Hepatocyte (in vitro differentiated cells): ENCODE results near the gene TP53I13. TPM values are rescaled to one million over a fixed set of nuclear protein-coding genes. Genes with fewer than 3 reads are reported as not detected.
A peak's percentile ranks its signal among the peaks of the same experiment; 100 is the strongest.

Experiments
- DNase-seq: peaks from one replicate; pipeline ENCODE4 v3.0.0-alpha.2; 2016; ENCODE audit warnings: low spot score
- H2AFZ ChIP-seq: fragments of 200-600 bp; sonication (generic); 2 replicates; pipeline ENCODE4 v1.6.0; 2016; ENCODE audit warnings: antibody characterized with exemption, mild to moderate bottlenecking
- H3K27ac ChIP-seq: fragments of 200-600 bp; sonication (generic); 2 replicates; pipeline ENCODE4 v1.5.1; 2016; ENCODE audit warnings: mild to moderate bottlenecking
- H3K27me3 ChIP-seq: fragments of 200-600 bp; sonication (generic); 2 replicates; pipeline ENCODE4 v1.6.1; 2016
- H3K36me3 ChIP-seq: fragments of 200-600 bp; sonication (generic); replicated peaks from 2 replicates; pipeline ENCODE4 v1.5.1; 2016; ENCODE audit warnings: low read depth; ENCODE audit not compliant: insufficient read depth
- H3K4me1 ChIP-seq: fragments of 200-600 bp; sonication (generic); 2 replicates; pipeline ENCODE4 v1.5.1; 2016; ENCODE audit warnings: mild to moderate bottlenecking, moderate library complexity; ENCODE audit not compliant: insufficient read depth
- H3K4me2 ChIP-seq: fragments of 200-600 bp; sonication (generic); 2 replicates; pipeline ENCODE4 v1.6.0; 2016
- H3K4me3 ChIP-seq: fragments of 200-600 bp; sonication (generic); 2 replicates; pipeline ENCODE4 v1.5.1; 2016; ENCODE audit warnings: mild to moderate bottlenecking
- H3K79me2 ChIP-seq: fragments of 200-600 bp; sonication (generic); 2 replicates; pipeline ENCODE4 v1.6.0; 2017; ENCODE audit warnings: mild to moderate bottlenecking
- H3K9me2 ChIP-seq: fragments of 200-600 bp; sonication (generic); replicated peaks from 2 replicates; pipeline ENCODE4 v1.6.0; 2017; ENCODE audit warnings: mild to moderate bottlenecking; ENCODE audit not compliant: insufficient read depth
- H3K9me3 ChIP-seq: fragments of 200-600 bp; sonication (generic); 2 replicates; pipeline ENCODE4 v1.5.1; 2016; ENCODE audit warnings: low read depth, mild to moderate bottlenecking
- H4K20me1 ChIP-seq: fragments of 200-600 bp; sonication (generic); 2 replicates; pipeline ENCODE4 v1.6.0; 2016; ENCODE audit warnings: mild to moderate bottlenecking; ENCODE audit not compliant: insufficient read depth, poor library complexity, severe bottlenecking
- CTCF ChIP-seq: fragments of 200-600 bp; sonication (generic); IDR thresholded peaks from 2 replicates; pipeline ENCODE4 v1.5.1; 2016; ENCODE audit warnings: antibody characterized with exemption, mild to moderate bottlenecking; ENCODE audit not compliant: poor library complexity
- EZH2 ChIP-seq: fragments of 200-600 bp; sonication (generic); IDR thresholded peaks from 2 replicates; pipeline ENCODE4 v1.6.1; 2016; ENCODE audit warnings: antibody characterized with exemption, mild to moderate bottlenecking, borderline replicate concordance
- EZH2phosphoT487 ChIP-seq: fragments of 200-600 bp; sonication (generic); IDR thresholded peaks from one replicate; pipeline ENCODE4 v1.6.1; 2018; ENCODE audit warnings: antibody characterized with exemption, mild to moderate bottlenecking, low read depth, moderate library complexity; ENCODE audit not compliant: unreplicated experiment, severe bottlenecking
- WGBS: methylation state at CpG from one replicate; pipeline ENCODE4 v1.1.6; 2016; ENCODE audit warnings: low lambda C conversion rate; ENCODE audit errors: missing lambda C conversion rate; 5-methylcytosine and 5-hydroxymethylcytosine counted together
- polyA plus RNA-seq: library from polyadenylated mRNA; unstranded; fragments of >200 nt; fragmentation: Nextera tagmentation; extraction: Ambion mirVana; gene quantifications from 2 replicates; pipeline ENCODE4 v1.2.1, GENCODE V29; 2016
- total RNA-seq: library from RNA; depleted of rRNA; stranded (reverse); fragments of >200 nt; gene quantifications from 2 replicates; pipeline ENCODE4 v1.2.3, GENCODE V29; 2014

Gene TP53I13
- total and polyA plus RNA-seq, 2 experiments from 2014 or later: 43.4 to 92.9 TPM

GRCh38 chr17:29578626-29579485 is 10.4 kb downstream of the TP53I13 start:
- H3K4me1 ChIP-seq: peaks cover 11% of the 10 kb centered on the region
- peaks cover 4% of the 10 kb centered on the region for H4K20me1 ChIP-seq

GRCh38 chr17:29579866-29580771 is 11.6 kb downstream of the TP53I13 start:
- Histone ChIP-seq H2AFZ (no peak overlapping the region), H3K79me2 (peaks cover 17% of the 10 kb centered on the region), H3K9me2 (no peaks in the 10 kb centered on the region), H3K27me3 (no peaks in the 10 kb centered on the region), H3K36me3 (no peaks in the 10 kb centered on the region), H4K20me1 (peaks cover 12% of the 10 kb centered on the region), H3K4me2 (no peak overlapping the region), H3K4me3 (no peak overlapping the region), H3K27ac (no peak overlapping the region), H3K4me1 (peaks cover 4% of the 10 kb centered on the region), H3K9me3 (no peaks in the 10 kb centered on the region)
- WGBS: 74% methylated on average over 15 of the region's 15 CpGs
- DNase-seq: peak; percentile 88
- TF ChIP-seq EZH2phosphoT487 (no peak), CTCF (peak; percentile 82)

More at GRCh38 chr17:29578626-29579485, 10.4 kb downstream of the TP53I13 start:
- no peak for DNase-seq
- no peak overlapping the region for H3K27ac ChIP-seq
- no peak overlapping the region for H2AFZ ChIP-seq
- H3K4me3 ChIP-seq: no peak overlapping the region
- H3K9me2 ChIP-seq: no peaks in the 10 kb centered on the region
- TF ChIP-seq CTCF: no peak
- no peak for TF ChIP-seq EZH2phosphoT487
- no peak for TF ChIP-seq EZH2
- no peaks in the 10 kb centered on the region for H3K36me3 ChIP-seq
- H3K4me2 ChIP-seq: no peak overlapping the region
- 99% methylated on average over 14 of the region's 14 CpGs for WGBS
- H3K9me3 ChIP-seq: no peaks in the 10 kb centered on the region
- no peaks in the 10 kb centered on the region for H3K27me3 ChIP-seq
- peaks cover 6% of the 10 kb centered on the region for H3K79me2 ChIP-seq

DNA sequence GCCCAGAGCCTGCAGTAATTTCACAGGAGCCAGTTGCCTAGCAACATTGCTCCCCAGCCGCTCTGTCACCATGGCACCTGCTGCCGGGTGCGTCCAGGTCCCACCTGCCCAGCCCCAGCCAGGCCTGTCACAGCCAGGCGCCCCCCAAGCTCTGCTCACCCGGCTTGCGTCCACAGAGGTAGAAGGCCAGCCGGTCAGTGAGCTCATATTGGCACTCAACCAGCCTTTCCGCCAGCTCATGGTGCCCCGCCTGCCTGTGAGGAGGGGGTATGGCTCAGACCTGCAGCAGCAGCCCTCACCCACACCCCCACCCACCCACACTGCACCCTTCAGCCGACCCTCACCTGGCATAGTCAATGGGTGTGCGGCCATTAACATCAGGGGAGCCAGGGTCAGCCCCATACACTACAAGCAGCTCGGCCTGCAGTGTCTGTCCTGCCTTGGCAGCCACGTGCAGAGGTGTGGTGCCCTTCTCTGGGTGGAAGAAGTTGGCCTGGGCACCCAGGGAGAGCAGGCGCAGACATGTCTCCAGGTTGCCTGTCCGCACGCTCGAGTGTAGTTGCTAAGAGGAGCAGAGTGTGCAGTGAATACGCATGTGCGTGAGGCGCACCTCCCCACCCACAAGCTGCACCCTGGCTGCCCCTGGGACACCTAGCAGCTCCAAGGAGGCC is 13.2 kb downstream of the TP53I13 start:
- WGBS: 97% methylated on average over 17 of the region's 20 CpGs
- peaks cover 23% of the 10 kb centered on the region for H4K20me1 ChIP-seq
- H3K4me3 ChIP-seq: no peak overlapping the region
- no peak for TF ChIP-seq EZH2
- TF ChIP-seq EZH2phosphoT487: no peak
- no peak for TF ChIP-seq CTCF
- H2AFZ ChIP-seq: no peak overlapping the region
- H3K4me1 ChIP-seq: no peaks in the 10 kb centered on the region
- no peaks in the 10 kb centered on the region for H3K9me3 ChIP-seq
- no peak for DNase-seq
- H3K27me3 ChIP-seq: no peaks in the 10 kb centered on the region
- H3K9me2 ChIP-seq: no peaks in the 10 kb centered on the region
- H3K36me3 ChIP-seq: no peaks in the 10 kb centered on the region
- H3K27ac ChIP-seq: no peak overlapping the region
- H3K79me2 ChIP-seq: peaks cover 33% of the 10 kb centered on the region
- no peak overlapping the region for H3K4me2 ChIP-seq
